PC-3 (cell line): Measurements from ENCODE around the gene NIT1. TPM values are rescaled to one million over a fixed set of nuclear protein-coding genes. Genes with fewer than 3 reads are reported as not detected.

Experiments used
- ATAC-seq: fragments of 200-7000 bp; cut with Tn5 transposase; 2 replicates; pipeline ENCODE4 v1.9.1; 2020; ENCODE audit warnings: mild to moderate bottlenecking, moderate library complexity
- BruUV-seq: library from RNA; stranded (reverse); fragments of 400-500 nt; replicated peaks from 2 replicates; lab custom pipeline; 2021; lab: Mats Ljungman, UMichigan
- CTCF ChIA-PET: fragments of 300-600 bp; sonication (Branson Sonifier 250); formaldehyde crosslinking; loops from one replicate; lab custom pipeline; 2022; ENCODE audit warnings: antibody characterized with exemption; lab: Charles Lee
- POLR2A ChIA-PET: fragments of 300-600 bp; sonication (Branson Sonifier 250); formaldehyde crosslinking; loops from one replicate; lab custom pipeline; 2022; ENCODE audit warnings: antibody characterized with exemption; ENCODE audit not compliant: unreplicated experiment; lab: Charles Lee
- DNase-seq: peaks from one replicate; pipeline ENCODE4 v3.0.0-alpha.2; 2015
- H2AFZ ChIP-seq: fragments of 300-600 bp; sonication (generic); 2 replicates; pipeline ENCODE4 v1.6.0; 2016; ENCODE audit warnings: antibody characterized with exemption, low read length
- H3F3A ChIP-seq: fragments of 300-600 bp; sonication (generic); one replicate; pipeline ENCODE4 v1.6.0; 2017; ENCODE audit warnings: antibody characterized with exemption, low read length, control low read depth, mild to moderate bottlenecking; ENCODE audit not compliant: unreplicated experiment
- H3K27ac ChIP-seq: fragments of 300-600 bp; sonication (generic); 2 replicates; pipeline ENCODE4 v1.5.1; 2016; ENCODE audit warnings: mild to moderate bottlenecking, low read length
- H3K27me3 ChIP-seq: fragments of 300-600 bp; sonication (generic); 2 replicates; pipeline ENCODE4 v1.6.1; 2016; ENCODE audit warnings: low read length, mixed read lengths
- H3K36me3 ChIP-seq: fragments of 300-600 bp; sonication (generic); 2 replicates; pipeline ENCODE4 v1.6.1; 2016; ENCODE audit warnings: low read depth, mixed run types, low read length, mixed read lengths
- H3K4me1 ChIP-seq: fragments of 300-600 bp; sonication (generic); 2 replicates; pipeline ENCODE4 v1.5.1; 2016; ENCODE audit warnings: low read length; ENCODE audit not compliant: insufficient read depth
- H3K4me2 ChIP-seq: fragments of 300-600 bp; sonication (generic); 2 replicates; pipeline ENCODE4 v1.6.0; 2016; ENCODE audit warnings: low read length
- H3K4me3 ChIP-seq: fragments of 300-600 bp; sonication (generic); 2 replicates; pipeline ENCODE4 v1.5.1; 2016; ENCODE audit warnings: mild to moderate bottlenecking, low read length, mixed read lengths
- H3K79me2 ChIP-seq: fragments of 300-600 bp; sonication (generic); 2 replicates; pipeline ENCODE4 v1.6.1; 2017; ENCODE audit warnings: low read length, mixed read lengths
- H3K9ac ChIP-seq: fragments of 300-600 bp; sonication (generic); 2 replicates; pipeline ENCODE4 v1.6.0; 2016; ENCODE audit warnings: mild to moderate bottlenecking, low read length
- H3K9me2 ChIP-seq: fragments of 300-600 bp; sonication (generic); replicated peaks from 2 replicates; pipeline ENCODE4 v1.6.1; 2016; ENCODE audit warnings: mixed run types, low read length, mixed read lengths
- H3K9me3 ChIP-seq: fragments of 300-600 bp; sonication (generic); 2 replicates; pipeline ENCODE4 v1.6.1; 2016; ENCODE audit warnings: low read length, mixed read lengths
- H4K20me1 ChIP-seq: fragments of 300-600 bp; sonication (generic); 2 replicates; pipeline ENCODE4 v1.6.1; 2016; ENCODE audit warnings: low read length, mixed read lengths
- EZH2 ChIP-seq: fragments of 300-600 bp; sonication (generic); IDR thresholded peaks from one replicate; pipeline ENCODE4 v1.6.1; 2017; ENCODE audit warnings: antibody characterized with exemption, mild to moderate bottlenecking, low read length; ENCODE audit not compliant: unreplicated experiment
- EZH2phosphoT487 ChIP-seq: fragments of 300-600 bp; sonication (generic); IDR thresholded peaks from 2 replicates; pipeline ENCODE4 v1.6.1; 2018; ENCODE audit warnings: mild to moderate bottlenecking, antibody characterized with exemption, low read length, borderline replicate concordance
- intact Hi-C: fragments of 100-400 bp; cut with micrococcal nuclease; formaldehyde crosslinking; loops from 2 replicates; pipeline ENCODE4 v1.9.0; 2023
- total RNA-seq: library from RNA; depleted of rRNA; stranded (reverse); fragments of >200 nt; gene quantifications from 2 replicates; pipeline ENCODE4 v1.2.3, GENCODE V29; 2014
- TF ChIP-seq, protein P1 (sequence below): fragments of 300-600 bp; sonication (generic); conservative IDR thresholded peaks from 2 replicates; pipeline ENCODE4 v1.5.1; 2017; ENCODE audit warnings: antibody characterized with exemption, low read depth, mild to moderate bottlenecking, low read length

Gene NIT1
- total RNA-seq, 1 experiment from 2014 or later: 18.1 TPM

DNA sequence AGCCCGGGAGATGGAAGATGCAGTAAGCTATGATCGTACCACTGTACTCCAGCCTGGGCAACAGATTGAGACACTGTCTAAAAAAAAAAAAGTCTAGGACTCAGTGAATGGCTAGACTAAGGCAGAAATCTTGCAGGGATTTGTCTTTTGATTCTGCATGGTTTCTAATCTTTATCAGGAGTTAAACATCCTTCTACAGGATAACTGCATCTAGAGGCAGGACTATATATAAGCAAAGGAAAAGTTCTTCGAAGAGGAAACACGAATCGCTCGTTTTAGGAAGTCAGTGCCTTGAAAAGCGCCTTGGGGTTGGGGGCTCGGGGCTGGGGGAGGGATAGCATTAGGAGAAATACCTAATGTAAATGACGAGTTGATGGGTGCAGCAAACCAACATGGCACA is 35.3 kb downstream of the NIT1 start:
- intact Hi-C loops: loop anchor here (1.0 to 2.0 kb wide), 2 partner anchors 20 to 35 kb away; partner anchors contain the start of genes DEDD, NIT1 and PFDN2
- ChIA-PET CTCF (interaction anchor here (0.9 to 1.3 kb wide), 3 partner anchors 13 to 20 kb away, joined by 3 to 5 read pairs (median 4); partner anchors contain the start of gene PPOX), POLR2A (interaction anchor here (0.5 to 0.6 kb wide), 6 partner anchors 17 to 156 kb away, joined by 3 to 10 read pairs (median 4); no protein-coding TSS in a partner anchor)
- H3K36me3 ChIP-seq: peaks cover 9% of the 10 kb centered on the region; the same call in 1 of the 2 replicates
- peak overlapping the region; percentile 84 for H3K4me2 ChIP-seq
- DNase-seq (no peak), ATAC-seq (no peak; the same call in 1 of the 2 replicates)
- no peaks in the 10 kb centered on the region for H3K9me2 ChIP-seq
- H2AFZ ChIP-seq: peak overlapping the region; percentile 86
- H3K27ac ChIP-seq: peak overlapping the region; percentile 89; the same call in 1 of the 2 replicates
- H3K4me3 ChIP-seq: peak overlapping the region; percentile 78
- no peaks in the 10 kb centered on the region for H4K20me1 ChIP-seq
- peaks cover 20% of the 10 kb centered on the region for H3K4me1 ChIP-seq
- H3K9ac ChIP-seq: peak overlapping the region; percentile 90
- TF ChIP-seq, protein P1, sequence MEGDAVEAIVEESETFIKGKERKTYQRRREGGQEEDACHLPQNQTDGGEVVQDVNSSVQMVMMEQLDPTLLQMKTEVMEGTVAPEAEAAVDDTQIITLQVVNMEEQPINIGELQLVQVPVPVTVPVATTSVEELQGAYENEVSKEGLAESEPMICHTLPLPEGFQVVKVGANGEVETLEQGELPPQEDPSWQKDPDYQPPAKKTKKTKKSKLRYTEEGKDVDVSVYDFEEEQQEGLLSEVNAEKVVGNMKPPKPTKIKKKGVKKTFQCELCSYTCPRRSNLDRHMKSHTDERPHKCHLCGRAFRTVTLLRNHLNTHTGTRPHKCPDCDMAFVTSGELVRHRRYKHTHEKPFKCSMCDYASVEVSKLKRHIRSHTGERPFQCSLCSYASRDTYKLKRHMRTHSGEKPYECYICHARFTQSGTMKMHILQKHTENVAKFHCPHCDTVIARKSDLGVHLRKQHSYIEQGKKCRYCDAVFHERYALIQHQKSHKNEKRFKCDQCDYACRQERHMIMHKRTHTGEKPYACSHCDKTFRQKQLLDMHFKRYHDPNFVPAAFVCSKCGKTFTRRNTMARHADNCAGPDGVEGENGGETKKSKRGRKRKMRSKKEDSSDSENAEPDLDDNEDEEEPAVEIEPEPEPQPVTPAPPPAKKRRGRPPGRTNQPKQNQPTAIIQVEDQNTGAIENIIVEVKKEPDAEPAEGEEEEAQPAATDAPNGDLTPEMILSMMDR: no peak
- TF ChIP-seq EZH2phosphoT487 (no peak), EZH2 (no peak)
- H3K79me2 ChIP-seq: peaks cover 19% of the 10 kb centered on the region
- BruUV-seq: no TSS peak
- H3F3A ChIP-seq: no peaks in the 10 kb centered on the region
- no peaks in the 10 kb centered on the region for H3K9me3 ChIP-seq
- no peaks in the 10 kb centered on the region for H3K27me3 ChIP-seq

DNA sequence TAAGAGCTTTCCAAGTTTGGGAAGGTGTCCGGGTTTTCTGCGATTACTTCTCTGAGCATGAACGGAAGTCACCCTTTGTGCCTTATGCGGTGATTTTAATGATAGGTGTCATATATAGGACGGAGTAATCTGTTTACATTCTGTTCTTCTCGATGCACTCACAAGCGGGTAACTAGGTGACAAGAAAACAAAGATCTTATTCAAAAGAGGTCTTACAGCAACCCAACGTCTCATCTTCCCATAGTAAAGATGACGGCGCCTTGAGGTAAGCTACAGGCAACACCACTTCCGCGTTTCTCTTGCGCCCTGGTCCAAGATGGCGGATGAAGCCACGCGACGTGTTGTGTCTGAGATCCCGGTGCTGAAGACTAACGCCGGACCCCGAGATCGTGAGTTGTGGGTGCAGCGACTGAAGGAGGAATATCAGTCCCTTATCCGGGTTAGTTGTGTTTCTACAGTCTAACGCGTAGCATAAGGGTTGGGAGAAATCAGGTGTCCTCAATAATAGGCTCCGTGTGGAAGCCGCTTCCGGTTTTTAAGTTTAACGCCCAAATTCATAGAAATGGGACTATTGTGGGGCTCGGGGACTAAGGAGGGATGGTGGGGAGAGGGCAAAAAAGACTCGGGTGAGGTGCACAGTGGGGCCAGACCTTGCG is 35.9 kb downstream of the NIT1 start, which contains the start of gene UFC1:
TSS of gene UFC1 (plus strand) at position 297 of the 656 bp plus-strand sequence. CDS start at position 317, 20 bp downstream.
- peak; percentile 88 for ATAC-seq
- Histone ChIP-seq H3K9me3 (no peaks in the 10 kb centered on the region), H3K9me2 (no peaks in the 10 kb centered on the region), H3K36me3 (peaks cover 9% of the 10 kb centered on the region; the same call in 1 of the 2 replicates), H2AFZ (peak within 1 kb of the TSS; percentile 86), H3K9ac (peak within 1 kb of the TSS; percentile 90), H4K20me1 (no peaks in the 10 kb centered on the region), H3K27ac (peak within 1 kb of the TSS; percentile 89), H3F3A (no peaks in the 10 kb centered on the region), H3K4me3 (peak within 1 kb of the TSS; percentile 78), H3K27me3 (no peaks in the 10 kb centered on the region), H3K79me2 (peaks cover 19% of the 10 kb centered on the region), H3K4me1 (peaks cover 26% of the 10 kb centered on the region), H3K4me2 (peak within 1 kb of the TSS; percentile 84)
- ChIA-PET CTCF (interaction anchor here (0.9 to 1.3 kb wide), 3 partner anchors 12 to 21 kb away, joined by 3 to 5 read pairs (median 4); partner anchors contain the start of gene PPOX), POLR2A (interaction anchor here (0.5 to 0.6 kb wide), 4 partner anchors 17 to 116 kb away, joined by 3 to 10 read pairs (median 4); no protein-coding TSS in a partner anchor)
- BruUV-seq: TSS peak; percentile 97
- DNase-seq: peak; percentile 89
- TF ChIP-seq, protein P1: no peak
- no peak for TF ChIP-seq EZH2
- no peak for TF ChIP-seq EZH2phosphoT487
- intact Hi-C loops: loop anchor here (1.0 to 2.0 kb wide), 2 partner anchors 21 to 36 kb away; partner anchors contain the start of genes DEDD, NIT1 and PFDN2
